ENCODE data around the gene ELAVL2.

ELAVL2 gene

DNA sequence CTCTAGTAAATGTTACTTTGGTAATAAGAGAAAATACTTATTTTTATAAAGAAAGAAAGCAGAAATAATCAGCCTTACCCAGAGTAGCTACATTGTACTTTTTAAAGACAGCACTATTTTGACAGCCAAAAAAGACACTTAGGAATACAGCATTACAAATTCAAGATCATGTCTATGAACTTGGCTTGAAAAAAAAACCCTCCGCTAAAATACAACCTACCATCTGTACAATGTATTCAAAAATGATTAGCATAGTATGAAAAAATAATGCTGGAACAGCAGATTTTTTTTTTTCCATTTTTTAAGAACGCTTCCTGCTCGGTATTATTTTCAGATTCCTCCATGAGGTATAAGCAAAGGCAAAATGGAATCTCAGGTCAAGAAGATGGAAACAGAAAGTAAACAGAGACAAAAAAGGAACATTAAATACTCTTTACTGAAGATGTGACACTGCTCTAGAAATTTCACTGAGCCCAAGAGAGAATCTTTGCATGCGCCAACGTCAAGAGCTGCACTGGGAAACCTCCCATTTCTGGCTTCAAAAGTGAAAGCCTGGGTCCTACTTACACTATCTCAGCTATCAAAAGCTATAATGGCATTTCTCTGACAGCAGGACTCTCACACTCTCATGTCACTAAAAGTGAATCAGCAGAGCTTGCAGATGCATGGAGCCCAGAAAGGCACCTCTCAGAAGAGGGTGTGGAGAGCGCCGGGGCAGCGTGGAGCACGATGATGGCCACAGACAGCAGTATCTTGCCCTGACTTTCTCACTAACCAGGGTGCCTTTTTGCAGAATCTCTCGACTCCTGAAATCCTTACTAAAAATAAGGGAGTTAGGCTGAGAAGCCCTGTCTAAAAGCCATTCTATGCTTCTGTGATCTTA is 167.4 kb downstream of the ELAVL2 start:
- no peak for DNase-seq

DNA sequence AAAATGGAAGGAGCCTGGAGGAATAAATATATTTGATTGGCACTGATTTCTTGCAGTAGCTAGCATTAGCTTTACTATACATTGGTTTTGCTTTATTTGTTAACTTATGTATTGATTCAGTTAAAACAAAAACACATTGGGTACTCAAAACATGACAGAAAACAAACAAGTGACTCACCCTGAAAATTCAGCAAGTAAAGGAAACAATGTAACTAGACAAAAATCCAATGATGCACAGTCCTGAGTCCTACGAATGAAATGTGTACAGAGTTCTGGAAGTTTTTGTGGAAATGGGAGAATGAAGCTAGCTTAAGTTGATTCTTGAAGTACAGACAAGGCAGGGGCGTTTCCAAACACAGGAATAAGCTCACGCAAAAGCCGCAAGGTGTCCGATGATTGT is 175.0 kb downstream of the ELAVL2 start:
- DNase-seq: no peak

DNA sequence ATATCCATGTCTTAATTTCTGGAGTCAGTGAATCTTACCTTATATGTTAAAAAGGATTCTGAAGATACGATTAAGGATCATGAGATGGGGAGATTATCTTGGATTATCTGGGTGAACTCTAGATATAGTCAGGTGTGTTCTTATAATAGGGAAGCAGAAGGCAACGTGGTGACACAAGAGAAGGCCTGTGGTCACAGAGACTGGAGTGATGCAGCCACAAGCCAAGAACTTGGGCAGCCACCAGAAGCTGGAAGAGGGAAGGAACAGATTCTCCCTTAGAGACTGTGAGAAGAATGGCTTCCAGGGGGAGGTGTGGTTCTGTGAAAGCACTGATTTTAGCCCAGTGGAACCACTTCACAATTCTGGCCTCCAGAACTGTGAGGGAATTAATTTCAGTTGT is 177.4 kb downstream of the ELAVL2 start:
- no peak for DNase-seq

DNA sequence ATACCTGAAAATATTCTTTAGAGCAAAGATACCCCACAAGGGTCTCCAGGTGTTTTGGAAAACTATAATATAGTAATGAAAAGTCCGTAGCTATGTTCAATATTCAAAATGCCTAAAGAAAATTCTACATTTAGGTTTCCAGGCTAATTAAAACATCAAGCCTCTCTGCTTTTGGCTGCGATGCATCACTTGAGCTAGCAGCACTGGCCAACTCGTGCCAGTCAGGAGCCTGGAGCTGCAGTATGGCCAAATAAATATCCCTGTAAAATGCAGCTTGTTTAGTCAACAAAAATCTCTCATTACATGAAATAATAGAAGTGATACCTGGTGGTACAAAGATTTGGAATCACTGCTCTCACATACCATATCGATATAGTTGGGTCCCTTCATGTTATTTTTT is 181.1 kb downstream of the ELAVL2 start:
- no peak for DNase-seq

DNA sequence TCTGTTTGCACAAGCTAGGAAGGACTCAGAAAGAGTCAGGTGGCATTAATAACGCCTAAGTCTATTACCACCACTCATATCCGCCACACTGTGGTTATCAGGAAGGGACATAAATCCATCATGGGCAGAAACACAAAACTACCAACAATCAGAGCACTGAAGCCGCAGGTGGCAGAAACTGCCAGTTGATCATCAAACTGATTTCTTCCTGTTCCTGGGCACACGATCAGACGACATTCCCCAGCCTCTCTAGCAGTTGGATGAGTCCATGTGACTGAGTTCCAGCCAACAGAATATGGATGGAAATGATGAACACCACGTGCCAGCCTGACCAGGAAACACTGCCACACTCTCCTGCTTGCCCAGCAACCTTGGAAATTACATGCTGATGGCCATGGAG is 181.7 kb downstream of the ELAVL2 start:
- no peak for DNase-seq

DNA sequence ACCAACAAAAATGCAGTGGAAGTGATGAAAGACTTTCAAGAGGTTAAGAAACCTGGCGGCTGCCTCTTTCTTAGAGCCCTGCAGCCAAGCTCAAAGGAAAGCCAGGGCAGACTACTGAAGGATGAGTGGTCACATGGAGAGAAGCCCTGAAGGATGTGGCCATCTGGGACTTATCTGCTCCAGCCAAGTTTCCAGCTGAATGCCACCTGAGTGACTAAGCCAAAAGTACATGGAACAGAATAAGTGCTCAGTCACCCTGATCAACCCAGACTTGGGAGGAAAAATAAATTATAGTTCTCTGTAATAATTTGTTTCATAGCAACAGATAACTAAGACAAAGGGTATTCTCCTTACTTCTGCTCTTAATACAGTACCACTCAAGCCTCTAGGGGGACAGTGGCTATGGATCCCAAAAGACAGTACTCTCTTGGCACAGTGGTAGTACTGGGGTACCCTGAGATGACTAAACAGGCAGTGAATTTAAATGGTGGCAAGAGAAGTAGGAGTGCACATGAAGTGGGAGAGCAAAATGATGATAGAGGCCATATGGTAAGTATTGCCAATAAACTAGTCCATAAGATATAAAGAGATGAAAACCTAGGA is 182.3 kb downstream of the ELAVL2 start:
- no peak for DNase-seq

Measured in NCI-H1105 treated with DMSO at 0.1 percent for 48 hours (cell line).